Renal pelvis (tissue), 12 donors: ENCODE data around the gene CEP97. TPM values are rescaled to one million over a fixed set of nuclear protein-coding genes. Genes with fewer than 3 reads are reported as not detected.
"Not testable (repeated sequence)": the region's sequence is repeated elsewhere in the genome, so short reads cannot be mapped to it uniquely, and the experiment has no call there.

Source experiments
- DNase-seq: peaks from one replicate; pipeline ENCODE4 v3.0.0-alpha.2; 2013
- long read RNA-seq, 16 experiments: transcript quantifications; one replicate each; lab custom pipeline, GENCODE V29; 2026
- polyA plus RNA-seq, 3 donors: library from polyadenylated mRNA; unstranded; fragments of 120-200 nt; gene quantifications; one replicate each; pipeline ENCODE4 v1.2.1, GENCODE V29; 2013; ENCODE audit not compliant: insufficient read length in 3 of 3

The CEP97 gene, protein sequence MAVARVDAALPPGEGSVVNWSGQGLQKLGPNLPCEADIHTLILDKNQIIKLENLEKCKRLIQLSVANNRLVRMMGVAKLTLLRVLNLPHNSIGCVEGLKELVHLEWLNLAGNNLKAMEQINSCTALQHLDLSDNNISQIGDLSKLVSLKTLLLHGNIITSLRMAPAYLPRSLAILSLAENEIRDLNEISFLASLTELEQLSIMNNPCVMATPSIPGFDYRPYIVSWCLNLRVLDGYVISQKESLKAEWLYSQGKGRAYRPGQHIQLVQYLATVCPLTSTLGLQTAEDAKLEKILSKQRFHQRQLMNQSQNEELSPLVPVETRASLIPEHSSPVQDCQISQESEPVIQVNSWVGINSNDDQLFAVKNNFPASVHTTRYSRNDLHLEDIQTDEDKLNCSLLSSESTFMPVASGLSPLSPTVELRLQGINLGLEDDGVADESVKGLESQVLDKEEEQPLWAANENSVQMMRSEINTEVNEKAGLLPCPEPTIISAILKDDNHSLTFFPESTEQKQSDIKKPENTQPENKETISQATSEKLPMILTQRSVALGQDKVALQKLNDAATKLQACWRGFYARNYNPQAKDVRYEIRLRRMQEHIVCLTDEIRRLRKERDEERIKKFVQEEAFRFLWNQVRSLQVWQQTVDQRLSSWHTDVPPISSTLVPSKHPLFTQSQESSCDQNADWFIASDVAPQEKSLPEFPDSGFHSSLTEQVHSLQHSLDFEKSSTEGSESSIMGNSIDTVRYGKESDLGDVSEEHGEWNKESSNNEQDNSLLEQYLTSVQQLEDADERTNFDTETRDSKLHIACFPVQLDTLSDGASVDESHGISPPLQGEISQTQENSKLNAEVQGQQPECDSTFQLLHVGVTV
- polyA plus RNA-seq, result 10 to 100 TPM; 11.8 to 19.9 (median 15.1) TPM
- long read RNA-seq, donor 1, full-length matches to known transcripts, result 2 of 2 reads
- long read RNA-seq, donor 1, partial matches to known transcripts, result 0 of 2 reads
- long read RNA-seq, donor 1, other reads (novel, unspliced or antisense), result 0 of 2 reads
- long read RNA-seq, donor 2, result 0 reads
- long read RNA-seq, donor 3, full-length matches to known transcripts, result 2 of 2 reads
- long read RNA-seq, donor 3, partial matches to known transcripts, result 0 of 2 reads
- long read RNA-seq, donor 3, other reads (novel, unspliced or antisense), result 0 of 2 reads
- long read RNA-seq, donor 4, result 0 reads
- long read RNA-seq, donor 5, result 0 reads
- long read RNA-seq, donor 6, result 0 reads
- long read RNA-seq, donor 7, result 0 reads
- long read RNA-seq, donor 8, full-length matches to known transcripts, result 1 of 1 reads
- long read RNA-seq, donor 8, partial matches to known transcripts, result 0 of 1 reads
- long read RNA-seq, donor 8, other reads (novel, unspliced or antisense), result 0 of 1 reads
- long read RNA-seq, donor 9, result 0 reads
- long read RNA-seq, donor 10, full-length matches to known transcripts, result 1 of 1 reads
- long read RNA-seq, donor 10, partial matches to known transcripts, result 0 of 1 reads
- long read RNA-seq, donor 10, other reads (novel, unspliced or antisense), result 0 of 1 reads
- long read RNA-seq, donor 11, result 0 reads
- long read RNA-seq, donor 12, result 0 reads
- long read RNA-seq, donor 13, result 0 reads
- long read RNA-seq, donor 14, result 0 reads
- long read RNA-seq, donor 15, result 0 reads
- long read RNA-seq, donor 16, result 0 reads

DNA sequence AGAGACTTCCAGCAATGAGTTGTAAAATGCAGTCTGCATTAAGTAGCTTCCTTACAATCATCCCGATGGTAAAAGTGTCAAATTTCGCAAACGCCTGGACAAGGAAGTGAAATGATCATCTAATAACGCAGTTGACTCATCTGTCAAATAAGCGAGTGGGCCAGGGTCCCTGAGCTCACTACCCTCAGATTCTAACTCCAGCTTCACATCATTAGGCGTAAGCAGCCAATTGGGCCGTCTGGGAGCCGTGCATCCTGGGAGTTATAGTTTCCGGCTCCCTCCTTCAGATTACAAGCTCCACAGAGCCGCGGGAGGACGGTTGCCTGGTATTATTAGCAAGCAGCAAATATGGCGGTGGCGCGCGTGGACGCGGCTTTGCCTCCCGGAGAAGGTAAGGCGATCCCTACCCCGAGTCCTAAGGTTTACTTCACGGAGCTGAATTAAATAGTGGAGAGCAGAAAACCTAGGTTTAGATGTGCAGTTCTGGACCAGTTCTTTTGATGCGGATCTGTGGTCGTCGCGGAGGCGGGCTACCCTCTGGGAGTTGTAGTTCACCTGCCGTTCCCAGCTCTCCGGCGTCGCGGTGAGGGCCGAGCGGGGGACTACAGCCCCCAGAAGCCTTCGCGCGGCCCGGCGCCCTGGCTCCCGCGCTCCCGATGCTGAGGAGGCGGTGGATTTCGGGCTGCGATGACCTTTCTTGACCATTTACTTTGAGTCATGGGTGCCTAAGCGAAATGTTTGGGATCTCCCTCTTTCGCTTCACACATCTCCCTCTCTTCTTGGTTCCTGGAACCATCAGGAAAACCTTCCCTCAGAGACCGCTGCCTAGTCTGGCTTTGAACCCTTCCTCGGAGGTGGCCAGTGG lies at the start of gene CEP97:
Gene CEP97 (plus strand): TSS at position 286 of the 865 bp plus-strand sequence. CDS start 63 bp downstream, at position 349.
- peak; percentile 93 for DNase-seq

DNA sequence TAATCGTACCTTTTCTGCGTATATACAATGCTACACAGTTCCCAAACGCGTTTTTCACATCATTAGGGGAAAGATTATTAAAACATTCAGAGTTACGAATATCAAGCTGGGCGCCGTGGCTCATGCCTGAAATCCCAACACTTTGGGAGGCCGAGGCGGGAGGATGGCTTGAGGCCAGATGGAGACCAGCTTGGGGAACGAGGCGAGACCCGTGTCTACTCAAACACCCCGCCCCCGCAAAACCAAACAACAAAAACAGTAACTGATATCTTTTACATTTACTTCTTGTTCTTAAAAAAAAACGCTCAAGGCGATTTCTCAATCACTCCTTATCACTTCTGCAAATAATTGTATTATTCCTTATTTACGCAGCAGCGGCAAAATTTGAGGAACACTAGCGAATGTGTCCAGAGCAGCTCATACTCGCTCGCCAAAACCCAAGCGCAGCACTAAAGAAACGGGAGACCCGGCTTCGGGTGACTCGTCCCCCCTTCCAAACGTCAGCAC lies 48.7 kb upstream of the CEP97 start:
- no peak for DNase-seq

DNA sequence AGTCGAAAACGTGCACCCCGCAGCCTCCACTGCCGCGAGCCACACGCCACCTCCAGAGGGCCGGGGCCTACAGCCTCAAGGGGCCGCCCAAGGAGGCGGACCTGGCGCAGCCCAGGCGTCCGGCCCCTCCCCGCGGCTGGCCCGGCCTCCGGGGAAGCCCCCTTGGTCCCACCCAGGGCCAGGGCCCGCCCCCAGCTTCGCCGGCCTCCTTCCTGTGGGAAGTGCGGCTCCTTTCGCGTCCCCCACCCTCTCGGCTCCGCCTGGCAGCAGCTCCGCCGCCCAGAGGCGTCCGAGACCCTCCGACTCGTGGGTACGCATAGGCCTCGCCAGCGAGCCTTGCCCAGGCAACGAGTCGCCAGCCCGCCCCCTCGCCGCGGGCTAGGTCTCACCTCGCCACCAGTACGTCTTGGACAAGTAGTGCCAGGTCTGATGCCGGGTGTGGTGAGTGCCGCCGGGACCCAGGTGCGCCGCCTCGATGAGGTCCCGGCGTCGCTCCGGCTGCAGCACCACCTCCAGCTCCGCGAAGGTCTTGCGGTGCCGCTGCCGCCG lies 48.1 kb upstream of the CEP97 start:
- DNase-seq, result peak; percentile 96

DNA sequence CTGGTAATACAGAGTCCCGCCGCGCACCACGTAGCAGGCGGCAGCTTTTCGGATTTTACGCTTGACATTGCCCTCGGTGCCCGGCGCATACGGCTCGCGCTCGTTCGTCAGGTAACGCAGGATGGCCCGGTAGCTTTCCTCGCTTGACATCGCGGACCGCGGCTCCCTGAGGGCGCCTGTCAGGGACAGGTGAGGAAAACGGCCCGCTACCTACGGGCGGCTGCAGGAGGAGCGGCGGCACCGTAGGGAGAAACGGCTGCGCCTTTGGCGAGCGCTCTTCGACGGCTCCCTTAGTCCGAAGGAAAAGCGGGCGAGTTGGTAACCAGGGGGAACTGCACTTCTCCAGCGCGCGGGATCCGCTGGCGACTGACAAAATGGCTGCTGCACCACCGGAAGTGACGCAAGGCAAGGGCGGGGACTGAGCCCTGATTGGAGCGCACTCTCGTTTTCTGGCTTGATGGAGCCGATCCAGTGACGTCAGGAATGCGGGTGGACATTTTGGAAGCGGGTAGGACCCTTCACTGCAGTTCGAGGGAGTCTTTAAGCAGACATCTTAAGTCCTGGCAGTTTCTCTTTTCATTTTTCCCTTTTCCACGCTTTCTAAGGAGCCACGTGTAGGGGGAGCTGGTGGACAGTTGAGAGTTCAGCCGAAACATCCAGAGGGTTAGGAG lies 47.5 kb upstream of the CEP97 start, which contains the start of gene ZBTB11:
Gene ZBTB11 (minus strand): TSS at position 368 of the 671 bp plus-strand sequence. CDS start 218 bp downstream, at position 150.
- DNase-seq, result peak; percentile 100

DNA sequence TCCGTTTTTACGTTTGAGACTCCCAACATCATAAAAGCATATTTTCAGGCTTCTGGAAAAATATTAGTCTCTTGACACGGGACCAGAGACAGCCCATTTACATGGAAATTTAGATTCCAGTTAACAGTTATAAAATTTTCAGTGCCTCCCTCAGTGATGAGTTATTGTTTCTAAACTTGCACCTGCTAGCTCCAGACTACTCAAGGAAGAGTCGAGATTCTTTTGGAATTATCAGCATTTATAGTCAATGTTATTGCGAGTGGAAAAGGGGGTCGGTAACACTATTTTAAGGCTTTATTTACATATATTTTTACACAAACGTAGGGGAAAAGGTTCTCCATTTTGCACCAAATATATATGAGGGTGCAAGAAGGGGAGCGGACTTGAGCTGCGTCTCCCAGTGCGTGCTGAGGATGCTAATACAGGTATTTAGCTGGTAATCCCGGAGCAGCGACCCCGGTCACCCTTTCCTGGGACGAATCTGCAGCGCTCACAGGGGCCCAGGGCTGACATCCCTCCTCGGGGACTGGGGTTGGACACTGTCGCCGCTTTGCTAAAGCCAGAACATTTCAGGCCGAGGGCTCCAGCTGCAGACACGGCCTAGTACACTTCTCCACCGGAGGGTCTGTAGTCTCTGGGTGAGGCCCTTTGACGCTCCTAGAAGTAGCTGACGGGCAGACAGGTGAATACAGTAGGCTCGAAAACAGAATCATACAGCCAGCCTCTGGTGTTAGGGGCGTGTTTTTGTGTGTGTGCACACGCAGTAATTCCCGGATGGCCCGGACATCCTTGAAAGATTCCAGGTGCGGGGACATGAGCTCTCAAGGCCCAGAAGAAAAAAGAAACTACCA lies 46.8 kb upstream of the CEP97 start:
- DNase-seq, result no peak

DNA sequence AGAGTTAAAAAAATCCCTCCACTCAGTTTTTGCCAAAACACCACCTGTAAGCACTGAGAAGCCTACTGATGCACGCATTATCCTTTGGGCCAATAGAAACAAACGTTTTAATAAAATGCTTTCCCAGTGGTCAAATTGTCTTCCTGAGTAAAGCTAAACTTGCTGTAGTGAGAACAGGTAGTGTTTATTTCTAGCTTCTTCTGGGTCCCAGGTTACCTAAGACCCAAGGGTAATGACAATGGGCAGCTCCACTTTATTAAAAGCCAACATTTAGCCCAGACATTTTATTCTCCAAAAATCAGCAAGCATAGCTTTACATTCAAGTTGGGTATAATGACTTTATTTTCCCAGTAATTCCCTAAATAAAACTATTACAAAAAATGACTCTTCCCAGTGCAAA lies 45.6 kb upstream of the CEP97 start:
- DNase-seq, result not testable (repeated sequence)

DNA sequence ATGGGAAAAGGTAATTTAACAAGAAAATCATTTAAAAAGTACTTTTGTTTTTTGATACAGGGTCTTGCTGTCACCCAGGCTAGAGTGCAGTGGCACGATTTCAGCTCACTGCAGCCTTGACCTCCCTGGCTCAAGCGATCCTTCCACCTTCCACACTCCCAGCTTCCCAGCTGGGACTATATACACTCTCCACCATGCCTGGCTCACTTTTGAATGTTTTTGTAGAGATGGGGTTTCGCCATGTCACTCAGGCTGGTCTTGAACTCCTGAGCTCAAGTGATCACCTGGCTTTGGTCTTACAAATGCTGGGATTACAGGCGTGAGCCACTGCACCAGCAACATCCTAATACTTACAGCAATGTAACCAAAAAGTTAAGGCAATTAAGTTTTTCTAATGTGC lies 43.9 kb upstream of the CEP97 start:
- DNase-seq, result no peak

DNA sequence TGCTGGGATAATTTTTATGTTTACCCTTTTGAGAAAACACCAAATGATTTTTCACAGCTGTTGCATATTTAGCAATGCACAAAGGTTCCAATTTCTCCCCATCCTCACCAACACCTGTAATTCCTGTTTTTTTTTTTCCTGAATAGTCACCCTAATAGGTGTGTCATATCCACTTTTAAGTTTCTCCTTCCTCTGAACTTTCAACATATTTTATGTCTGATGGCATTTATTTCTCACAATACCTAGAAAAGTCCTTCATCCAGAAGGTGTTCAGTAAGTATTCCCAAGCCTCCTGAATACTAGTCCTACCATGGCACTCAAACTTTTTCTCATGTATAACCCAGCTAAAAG lies 39.4 kb upstream of the CEP97 start:
- DNase-seq, result no peak

DNA sequence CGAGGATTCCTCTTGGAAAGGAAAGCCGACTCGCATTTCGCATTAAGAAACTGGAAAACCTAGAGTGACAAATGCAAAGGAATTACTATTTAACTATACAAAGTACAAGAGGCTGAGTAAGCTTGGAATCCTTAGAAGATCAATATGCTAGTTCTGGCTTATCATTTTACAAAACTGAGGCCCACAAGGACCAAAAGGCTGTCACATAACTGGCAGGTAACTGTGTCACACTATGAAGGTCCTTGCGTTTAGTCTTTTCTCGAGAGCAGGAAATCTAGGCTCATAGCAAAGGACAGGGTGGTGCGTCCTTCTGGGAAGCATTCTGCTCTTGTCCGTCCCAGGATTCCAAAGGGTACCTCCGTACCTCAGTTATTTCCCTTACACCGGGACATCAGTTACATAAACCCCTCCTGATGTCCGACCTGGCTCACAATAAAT lies 38.5 kb upstream of the CEP97 start:
- no peak for DNase-seq

DNA sequence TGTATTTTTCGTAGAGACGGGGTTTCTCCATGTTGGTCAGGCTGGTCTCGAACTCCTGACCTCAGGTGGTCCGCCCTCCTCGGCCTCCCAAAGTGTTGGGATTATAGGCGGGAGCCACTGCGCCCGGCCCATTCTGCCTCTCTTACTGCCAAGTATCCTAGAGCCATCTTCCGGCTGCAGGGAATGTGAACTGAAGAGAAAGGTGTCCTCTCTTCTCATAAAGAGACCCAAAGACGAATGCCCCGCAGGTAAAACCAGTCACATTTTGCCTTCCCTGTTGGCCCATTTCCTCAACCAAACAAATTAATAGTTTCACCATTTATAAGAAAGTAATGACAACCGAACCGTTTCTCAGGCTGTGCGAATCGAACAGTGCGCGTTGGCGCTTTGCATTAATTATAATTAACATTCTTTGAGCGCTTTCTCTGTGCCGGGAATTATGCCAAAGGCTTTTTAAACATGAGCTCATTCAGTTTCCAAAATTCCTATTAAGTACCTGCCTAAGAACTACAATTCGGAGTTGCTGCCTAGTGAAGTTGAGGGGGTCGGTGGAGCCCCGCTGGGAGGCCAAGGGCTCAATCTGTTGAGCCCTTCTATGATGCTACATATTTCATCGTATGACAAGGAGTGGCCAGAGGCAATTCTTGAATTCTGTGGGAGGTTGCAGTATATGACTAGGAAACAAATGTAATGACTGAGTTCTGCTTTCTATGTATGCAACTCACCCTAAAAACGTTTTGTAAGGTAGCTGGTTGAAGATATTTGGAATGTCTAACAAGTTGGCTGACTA lies 37.1 kb upstream of the CEP97 start:
- no peak for DNase-seq

DNA sequence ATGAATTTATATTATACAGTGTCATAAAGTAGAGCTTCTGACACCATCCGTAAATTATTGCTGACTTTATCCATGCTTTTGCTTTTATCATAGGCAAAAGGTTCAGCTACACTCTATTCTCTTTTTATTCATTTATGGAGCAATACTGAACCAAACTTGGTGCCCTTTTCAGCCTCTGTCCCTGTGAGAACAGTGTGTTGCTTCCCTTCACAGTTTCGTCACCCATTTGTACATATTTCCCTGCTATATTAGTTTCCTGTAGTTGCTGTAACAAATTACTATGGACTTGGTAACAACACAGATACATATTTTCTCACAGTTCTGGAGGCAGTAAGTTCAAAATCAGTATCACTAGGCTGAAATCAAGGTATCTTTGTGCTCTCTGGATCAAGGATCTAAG lies 35.1 kb upstream of the CEP97 start:
- DNase-seq, result no peak

DNA sequence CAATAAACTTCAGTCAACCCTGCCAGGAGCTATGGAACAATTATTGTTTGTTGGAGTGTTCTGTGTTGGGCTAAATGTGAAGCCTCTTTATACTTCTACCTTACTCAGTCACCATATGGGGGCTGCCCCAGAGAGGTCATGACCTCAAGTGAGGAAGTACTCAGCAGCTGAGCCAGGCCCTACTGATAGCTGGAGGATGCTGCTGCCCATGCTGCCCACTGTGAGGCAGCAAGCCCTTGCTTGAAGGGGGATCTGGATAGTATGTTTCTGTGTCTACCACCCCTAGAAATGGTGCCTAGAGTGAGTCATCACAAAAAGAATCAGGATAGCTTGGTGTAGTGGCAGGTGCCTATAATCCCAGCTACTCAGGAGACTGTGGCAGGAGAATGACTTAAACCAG lies 33.4 kb upstream of the CEP97 start:
- no peak for DNase-seq

DNA sequence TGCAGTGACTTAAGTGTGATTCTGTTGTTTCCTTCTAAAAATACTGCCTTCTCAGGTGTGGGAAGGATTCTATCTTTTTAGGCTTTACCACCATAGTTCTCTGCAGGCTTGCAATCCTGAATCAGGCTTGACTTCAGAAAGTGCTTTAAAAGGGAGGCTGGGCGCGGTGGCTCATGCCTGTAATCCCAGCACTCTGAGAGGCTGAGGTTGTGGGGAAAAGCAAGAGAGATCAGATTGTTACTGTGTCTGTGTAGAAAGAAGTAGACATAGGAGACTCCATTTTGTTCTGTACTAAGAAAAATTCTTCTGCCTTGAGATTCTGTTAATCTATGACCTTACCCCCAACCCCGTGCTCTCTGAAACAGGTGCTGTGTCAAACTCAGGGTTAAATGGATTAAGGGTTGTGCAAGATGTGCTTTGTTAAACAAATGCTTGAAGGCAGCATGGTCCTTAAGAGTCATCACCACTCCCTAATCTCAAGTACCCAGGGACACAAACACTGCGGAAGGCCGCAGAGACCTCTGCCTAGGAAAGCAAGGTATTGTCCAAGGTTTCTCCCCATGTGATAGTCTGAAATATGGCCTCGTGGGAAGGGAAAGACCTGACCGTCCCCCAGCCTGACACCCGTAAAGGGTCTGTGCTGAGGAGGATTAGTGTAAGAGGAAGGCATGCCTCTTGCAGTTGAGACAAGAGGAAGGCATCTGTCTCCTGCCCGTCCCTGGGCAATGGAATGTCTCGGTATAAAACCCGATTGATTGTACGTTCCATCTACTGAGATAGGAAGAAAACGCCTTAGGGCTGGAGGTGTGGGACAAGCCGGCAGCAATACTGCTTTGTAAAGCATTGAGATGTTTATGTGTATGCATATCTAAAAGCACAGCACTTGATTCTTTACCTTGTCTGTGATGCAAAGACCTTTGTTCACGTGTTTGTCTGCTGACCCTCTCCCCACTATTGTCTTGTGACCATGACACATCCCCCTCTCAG lies 32.4 kb upstream of the CEP97 start:
- DNase-seq, result not testable (repeated sequence)

DNA sequence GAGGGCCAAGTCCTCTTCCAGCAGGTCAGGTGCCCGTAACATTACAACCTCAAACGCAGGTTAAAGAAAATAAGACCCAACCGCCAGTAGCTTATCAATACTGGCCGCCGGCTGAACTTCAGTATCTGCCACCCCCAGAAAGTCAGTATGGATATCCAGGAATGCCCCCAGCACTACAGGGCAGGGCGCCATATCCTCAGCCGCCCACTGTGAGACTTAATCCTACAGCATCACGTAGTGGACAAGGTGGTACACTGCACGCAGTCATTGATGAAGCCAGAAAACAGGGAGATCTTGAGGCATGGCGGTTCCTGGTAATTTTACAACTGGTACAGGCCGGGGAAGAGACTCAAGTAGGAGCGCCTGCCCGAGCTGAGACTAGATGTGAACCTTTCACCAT lies 30.9 kb upstream of the CEP97 start:
- not testable (repeated sequence) for DNase-seq

DNA sequence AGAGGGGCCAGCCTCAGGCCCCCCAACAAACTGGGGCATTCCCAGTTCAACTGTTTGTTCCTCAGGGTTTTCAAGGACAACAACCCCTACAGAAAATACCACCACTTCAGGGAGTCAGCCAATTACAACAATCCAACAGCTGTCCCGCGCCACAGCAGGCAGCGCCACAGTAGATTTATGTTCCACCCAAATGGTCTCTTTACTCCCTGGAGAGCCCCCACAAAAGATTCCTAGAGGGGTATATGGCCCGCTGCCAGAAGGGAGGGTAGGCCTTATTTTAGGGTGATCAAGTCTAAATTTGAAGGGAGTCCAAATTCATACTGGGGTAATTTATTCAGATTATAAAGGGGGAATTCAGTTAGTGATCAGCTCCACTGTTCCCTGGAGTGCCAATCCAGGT lies 29.6 kb upstream of the CEP97 start:
- DNase-seq, result not testable (repeated sequence)
